HG03196 (cell line): ENCODE measurements around the gene ADCY9.
"Not testable (repeated sequence)": the region's sequence is repeated elsewhere in the genome, so short reads cannot be mapped to it uniquely, and the experiment has no call there.

Source experiments
- ATAC-seq: cut with Tn5 transposase; IDR thresholded peaks from one replicate; pipeline ENCODE4 v1.9.1; 2021; ENCODE audit not compliant: unreplicated experiment

ADCY9 gene

GRCh38 chr16:4094127-4094773 lies 22.0 kb downstream of the ADCY9 start:
- ATAC-seq: no peak

GRCh38 chr16:4093495-4094126 lies 22.6 kb downstream of the ADCY9 start:
- ATAC-seq: no peak

GRCh38 chr16:4092547-4093265 lies 23.5 kb downstream of the ADCY9 start:
- no peak for ATAC-seq

GRCh38 chr16:4091240-4092012 lies 24.8 kb downstream of the ADCY9 start:
- ATAC-seq: no peak

GRCh38 chr16:4090351-4090851 lies 25.8 kb downstream of the ADCY9 start:
- no peak for ATAC-seq

- no peak for ATAC-seq
Observed at GRCh38 chr16:4089811-4090301, 26.4 kb downstream of the ADCY9 start.

- ATAC-seq: no peak
Observed at GRCh38 chr16:4089251-4089810, 26.9 kb downstream of the ADCY9 start.

- no peak for ATAC-seq
Observed at GRCh38 chr16:4087990-4088577, 28.2 kb downstream of the ADCY9 start.

GRCh38 chr16:4087099-4087885 lies 28.9 kb downstream of the ADCY9 start:
- no peak for ATAC-seq

- no peak for ATAC-seq
Observed at GRCh38 chr16:4086153-4086552, 30.1 kb downstream of the ADCY9 start.

- no peak for ATAC-seq
Observed at GRCh38 chr16:4085405-4085970, 30.8 kb downstream of the ADCY9 start.

- no peak for ATAC-seq
Observed at GRCh38 chr16:4083347-4083870, 32.8 kb downstream of the ADCY9 start.

GRCh38 chr16:4082474-4083044 lies 33.7 kb downstream of the ADCY9 start:
- no peak for ATAC-seq

- no peak for ATAC-seq
Observed at GRCh38 chr16:4081521-4082021, 34.7 kb downstream of the ADCY9 start.

GRCh38 chr16:4081047-4081446 lies 35.2 kb downstream of the ADCY9 start:
- no peak for ATAC-seq

- no peak for ATAC-seq
Observed at GRCh38 chr16:4077174-4077649, 39.0 kb downstream of the ADCY9 start.

- ATAC-seq: no peak
Observed at GRCh38 chr16:4075534-4075933, 40.7 kb downstream of the ADCY9 start.

- not testable (repeated sequence) for ATAC-seq
Observed at GRCh38 chr16:4073150-4073549, 43.1 kb downstream of the ADCY9 start.
